B cell (primary cell): ENCODE data around the gene MCRIP2. TPM values are rescaled to one million over a fixed set of nuclear protein-coding genes. Genes with fewer than 3 reads are reported as not detected.
A peak's percentile ranks its signal among the peaks of the same experiment; 100 is the strongest.

Experiments
- ATAC-seq: fragments of 200-7000 bp; cut with Tn5 transposase; one replicate; pipeline ENCODE4 v1.10.0; 2021; ENCODE audit warnings: low read depth, mild to moderate bottlenecking, moderate number of reproducible peaks, moderate library complexity
- CTCF ChIA-PET: fragments of 350-600 bp; sonication (Branson Sonifier 250); formaldehyde crosslinking; loops from one replicate; lab custom pipeline; 2021; ENCODE audit warnings: antibody characterized with exemption, inconsistent platforms; lab: Charles Lee
- POLR2A ChIA-PET: fragments of 350-600 bp; sonication (Branson Sonifier 250); formaldehyde crosslinking; loops from one replicate; lab custom pipeline; 2021; ENCODE audit warnings: antibody characterized with exemption; lab: Charles Lee
- DNase-seq: peaks from one replicate; pipeline ENCODE4 v3.0.0; 2013
- H2AFZ ChIP-seq: 2 replicates; pipeline ENCODE4 v1.6.1; 2012; ENCODE audit warnings: mild to moderate bottlenecking, low read depth, low read length; ENCODE audit not compliant: insufficient read depth, poor library complexity, severe bottlenecking
- H3K27ac ChIP-seq, 2 donors: 1 replicate in 1 of 2; 2 replicates in 1 of 2; pipeline ENCODE4 v1.5.1; 2012 to 2013; ENCODE audit warnings: low read length in 2 of 2, mild to moderate bottlenecking in 2 of 2, moderate library complexity in 1 of 2
- H3K27me3 ChIP-seq, 4 experiments: fragments of 200-600 bp in 1 of 4; sonication (generic) in 1 of 4; replicated peaks in 1 of 4; 1 replicate in 2 of 4; 2 replicates in 2 of 4; pipeline versions ENCODE4 v1.6.1 to v1.7.0; 2013 to 2016; ENCODE audit warnings: low read length in 3 of 4, mild to moderate bottlenecking in 2 of 4, mixed read lengths in 1 of 4, moderate library complexity in 1 of 4; ENCODE audit not compliant: insufficient read depth in 4 of 4, control insufficient read depth in 3 of 4; ENCODE audit errors: control extremely low read depth in 1 of 4
- H3K36me3 ChIP-seq, 2 experiments: replicated peaks in 1 of 2; 1 replicate in 1 of 2; 2 replicates in 1 of 2; pipeline versions ENCODE4 v1.6.1 to v1.7.1; 2013; ENCODE audit warnings: low read length in 1 of 2; ENCODE audit not compliant: insufficient read depth in 2 of 2, control insufficient read depth in 1 of 2; ENCODE audit errors: control extremely low read depth in 1 of 2, extremely low read depth in 1 of 2
- H3K4me1 ChIP-seq, 2 donors: fragments of 200-600 bp in 1 of 2; sonication (generic) in 1 of 2; 1 replicate in 1 of 2; 2 replicates in 1 of 2; pipeline versions ENCODE4 v1.5.1 to v1.6.1; 2013 to 2017; ENCODE audit warnings: low read length in 2 of 2; ENCODE audit not compliant: control insufficient read depth in 2 of 2, insufficient read depth in 2 of 2
- H3K4me2 ChIP-seq: replicated peaks from 2 replicates; pipeline ENCODE3; 2012; ENCODE audit warnings: mild to moderate bottlenecking, low read depth, low read length; ENCODE audit not compliant: poor library complexity, severe bottlenecking
- H3K4me3 ChIP-seq, 5 experiments: fragments of 200-600 bp in 1 of 5; sonication (generic) in 1 of 5; 1 replicate in 3 of 5; 2 replicates in 2 of 5; pipeline versions ENCODE4 v1.5.1 to v1.7.0; 2011 to 2016; ENCODE audit warnings: low read length in 4 of 5, mild to moderate bottlenecking in 4 of 5, low read depth in 2 of 5, control low read depth in 1 of 5, moderate library complexity in 1 of 5; ENCODE audit not compliant: insufficient read depth in 1 of 5; ENCODE audit errors: control extremely low read depth in 1 of 5, extremely low read depth in 1 of 5
- H3K79me2 ChIP-seq: fragments of 200-600 bp; sonication (generic); one replicate; pipeline ENCODE4 v1.6.0; 2016; ENCODE audit warnings: low read length; ENCODE audit not compliant: control insufficient read depth, insufficient read depth
- H3K9ac ChIP-seq: fragments of 200-600 bp; sonication (generic); 2 replicates; pipeline ENCODE4 v1.6.1; 2017; ENCODE audit warnings: mild to moderate bottlenecking, low read length, moderate library complexity
- H3K9me3 ChIP-seq, 3 donors: one replicate each; pipeline versions ENCODE4 v1.6.1 to v1.7.1; 2013; ENCODE audit warnings: low read length in 2 of 3; ENCODE audit not compliant: control insufficient read depth in 2 of 3, insufficient read depth in 1 of 3; ENCODE audit errors: control extremely low read depth in 1 of 3
- H4K20me1 ChIP-seq: 2 replicates; pipeline ENCODE4 v1.6.0; 2012; ENCODE audit warnings: mild to moderate bottlenecking, low read length; ENCODE audit not compliant: insufficient read depth, control insufficient read depth, poor library complexity, severe bottlenecking
- H3K27ac Mint-ChIP-seq: one replicate; pipeline ENCODE4 v1.8.0; 2021; ENCODE audit warnings: mixed read lengths
- H3K27me3 Mint-ChIP-seq: one replicate; pipeline ENCODE4 v1.8.0; 2021; ENCODE audit warnings: mixed read lengths
- H3K4me1 Mint-ChIP-seq: one replicate; pipeline ENCODE4 v1.8.0; 2021; ENCODE audit warnings: mixed read lengths
- H3K4me3 Mint-ChIP-seq: one replicate; pipeline ENCODE4 v1.8.0; 2021; ENCODE audit warnings: mixed read lengths
- H3K9me3 Mint-ChIP-seq: one replicate; pipeline ENCODE4 v1.8.0; 2022; ENCODE audit warnings: mixed read lengths; ENCODE audit not compliant: insufficient read depth
- EZH2 ChIP-seq: IDR thresholded peaks from 2 replicates; pipeline ENCODE4 v1.6.1; 2012; ENCODE audit warnings: borderline replicate concordance, low read depth, mild to moderate bottlenecking, moderate library complexity, low read length; ENCODE audit not compliant: insufficient read depth, poor library complexity, severe bottlenecking
- WGBS: methylation state at CpG from one replicate; pipeline ENCODE4 v1.1.5; 2013; ENCODE audit warnings: missing lambda C conversion rate; ENCODE audit not compliant: insufficient coverage; 5-methylcytosine and 5-hydroxymethylcytosine counted together
- intact Hi-C: fragments of 100-400 bp; cut with micrococcal nuclease; formaldehyde crosslinking; loops from one replicate; pipeline ENCODE4 v1.10.0; 2022
- polyA plus RNA-seq: library from polyadenylated mRNA; depleted of rRNA; stranded (reverse); fragments of >200 nt; gene quantifications from 2 replicates; pipeline ENCODE4 v1.2.3, GENCODE V29; 2012
- total RNA-seq, 2 donors: library from RNA; stranded (reverse); fragments of 120-200 nt in 1 of 2; gene quantifications; 1 replicate in 1 of 2; 2 replicates in 1 of 2; pipeline versions ENCODE4 v1.2.3 to v1.2.4, GENCODE V29; 2013 to 2022
- TF ChIP-seq, protein P1 (sequence below): fragments of 200-600 bp; IDR thresholded peaks from one replicate; pipeline ENCODE4 v1.8.0; 2022; ENCODE audit warnings: antibody characterized with exemption, mild to moderate bottlenecking

Gene MCRIP2
- total and polyA plus RNA-seq, 2 donors (not counting 1 experiment from before 2014, with no cell fraction given): 29.2 to 46.0 TPM

DNA sequence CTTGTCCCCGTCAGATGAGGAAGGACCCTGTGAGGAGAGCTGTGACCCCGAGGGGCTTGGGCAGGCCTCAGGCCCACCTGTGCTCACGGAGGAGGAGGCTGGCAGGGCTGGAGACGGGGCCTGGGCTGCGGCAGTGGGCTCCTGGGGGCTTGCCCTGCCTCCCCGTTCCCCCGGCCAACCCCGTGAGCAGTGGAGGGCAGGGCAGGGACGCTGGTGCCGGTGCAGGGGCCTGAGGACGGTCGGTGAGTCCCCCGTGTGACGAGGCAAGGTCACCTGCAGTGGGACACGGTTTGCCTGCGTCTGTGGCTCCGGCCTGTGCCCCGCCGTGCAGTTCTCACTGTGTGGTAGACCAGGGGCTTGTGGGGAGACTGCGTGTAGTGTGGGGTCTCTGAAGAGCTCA lies 18.0 kb downstream of the MCRIP2 start:
- TF ChIP-seq, protein P1, sequence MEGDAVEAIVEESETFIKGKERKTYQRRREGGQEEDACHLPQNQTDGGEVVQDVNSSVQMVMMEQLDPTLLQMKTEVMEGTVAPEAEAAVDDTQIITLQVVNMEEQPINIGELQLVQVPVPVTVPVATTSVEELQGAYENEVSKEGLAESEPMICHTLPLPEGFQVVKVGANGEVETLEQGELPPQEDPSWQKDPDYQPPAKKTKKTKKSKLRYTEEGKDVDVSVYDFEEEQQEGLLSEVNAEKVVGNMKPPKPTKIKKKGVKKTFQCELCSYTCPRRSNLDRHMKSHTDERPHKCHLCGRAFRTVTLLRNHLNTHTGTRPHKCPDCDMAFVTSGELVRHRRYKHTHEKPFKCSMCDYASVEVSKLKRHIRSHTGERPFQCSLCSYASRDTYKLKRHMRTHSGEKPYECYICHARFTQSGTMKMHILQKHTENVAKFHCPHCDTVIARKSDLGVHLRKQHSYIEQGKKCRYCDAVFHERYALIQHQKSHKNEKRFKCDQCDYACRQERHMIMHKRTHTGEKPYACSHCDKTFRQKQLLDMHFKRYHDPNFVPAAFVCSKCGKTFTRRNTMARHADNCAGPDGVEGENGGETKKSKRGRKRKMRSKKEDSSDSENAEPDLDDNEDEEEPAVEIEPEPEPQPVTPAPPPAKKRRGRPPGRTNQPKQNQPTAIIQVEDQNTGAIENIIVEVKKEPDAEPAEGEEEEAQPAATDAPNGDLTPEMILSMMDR: no peak
- no peak for TF ChIP-seq EZH2
- intact Hi-C loops: loop anchor here (1.0 to 2.0 kb wide), 4 partner anchors 10 to 80 kb away; partner anchors contain the start of genes JMJD8 and WDR90
- Histone ChIP-seq H3K4me3 (no peak overlapping the region), H3K9me3 (no peaks in the 10 kb centered on the region), H3K79me2 (no peaks in the 10 kb centered on the region), H3K27me3 (no peaks in the 10 kb centered on the region), H3K9ac (no peak overlapping the region), H4K20me1 (no peaks in the 10 kb centered on the region), H3K36me3 (no peaks in the 10 kb centered on the region), H3K4me2 (no peak overlapping the region), H3K4me1 (peaks cover 10 to 17% of the 10 kb centered on the region in 2 donors), H2AFZ (no peak overlapping the region), H3K27ac (no peak overlapping the region)
- Mint-ChIP-seq H3K27ac (no peak overlapping the region), H3K9me3 (no peaks in the 10 kb centered on the region), H3K4me3 (no peak overlapping the region), H3K27me3 (no peaks in the 10 kb centered on the region), H3K4me1 (peaks cover 10% of the 10 kb centered on the region)
- WGBS: 90% methylated on average over 19 of the region's 20 CpGs
- ChIA-PET CTCF (interaction anchor here (0.7 to 1.4 kb wide), 2 partner anchors 23 to 80 kb away, joined by 4 to 6 read pairs; partner anchors contain the start of gene METTL26), POLR2A (interaction anchor here (1.7 kb wide), 1 partner anchor 10 kb away, joined by 6 read pairs; the partner anchor contains the start of gene WDR90)
- ATAC-seq (no peak), DNase-seq (no peak)

DNA sequence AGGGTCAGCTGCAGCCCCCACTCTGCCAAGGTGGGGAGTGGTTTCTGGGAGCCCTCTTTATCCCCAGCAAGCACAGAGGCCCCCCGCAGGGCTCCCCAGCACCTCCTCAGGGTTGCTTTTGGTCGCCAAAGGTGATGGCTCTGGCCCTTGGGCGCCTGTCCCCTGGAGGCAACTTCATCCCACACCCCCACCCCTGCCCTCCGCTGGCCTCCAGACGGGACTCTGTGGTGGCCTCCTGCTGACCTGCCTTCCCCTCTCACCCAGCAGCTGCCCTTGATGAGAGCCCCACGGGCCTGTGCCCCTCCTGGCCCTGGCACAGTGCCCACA lies 18.5 kb downstream of the MCRIP2 start:
- intact Hi-C loops: loop anchor here (1.0 to 2.0 kb wide), 4 partner anchors 11 to 81 kb away; partner anchors contain the start of genes JMJD8 and WDR90
- H3K9ac ChIP-seq: no peak overlapping the region
- no peak for ATAC-seq
- ChIA-PET POLR2A (interaction anchor here (1.0 to 1.7 kb wide), 2 partner anchors 11 to 276 kb away, joined by 5 to 6 read pairs; partner anchors contain the start of gene WDR90), CTCF (interaction anchor here (0.7 to 1.4 kb wide), 2 partner anchors 24 to 81 kb away, joined by 4 to 6 read pairs; partner anchors contain the start of gene METTL26)
- Mint-ChIP-seq H3K27ac (peak overlapping the region; percentile 56), H3K4me3 (peak overlapping the region; percentile 50), H3K9me3 (no peaks in the 10 kb centered on the region), H3K4me1 (peaks cover 10% of the 10 kb centered on the region), H3K27me3 (no peaks in the 10 kb centered on the region)
- H3K4me1 ChIP-seq: peaks cover 10 to 17% of the 10 kb centered on the region in 2 donors
- H3K79me2 ChIP-seq: no peaks in the 10 kb centered on the region
- 64% methylated on average over 6 of the region's 6 CpGs for WGBS
- H2AFZ ChIP-seq: peak overlapping the region; percentile 78
- DNase-seq: no peak
- no peaks in the 10 kb centered on the region for H3K27me3 ChIP-seq
- H3K9me3 ChIP-seq: no peaks in the 10 kb centered on the region
- peak overlapping the region; percentile 72 for H3K4me2 ChIP-seq
- TF ChIP-seq EZH2: no peak
- TF ChIP-seq, protein P1: no peak
- no peaks in the 10 kb centered on the region for H4K20me1 ChIP-seq
- no peak overlapping the region for H3K4me3 ChIP-seq
- no peaks in the 10 kb centered on the region for H3K36me3 ChIP-seq
- peak overlapping the region in 1 of 2 donors; percentile 43 for H3K27ac ChIP-seq
